GM18861 (cell line): ENCODE measurements around the gene COL27A1.
"Not testable (repeated sequence)": the region's sequence is repeated elsewhere in the genome, so short reads cannot be mapped to it uniquely, and the experiment has no call there.

Experiments
- ATAC-seq: cut with Tn5 transposase; IDR thresholded peaks from one replicate; pipeline ENCODE4 v1.9.1; 2021; ENCODE audit not compliant: unreplicated experiment

COL27A1 gene

GRCh38 chr9:114180696-114181606, 25.6 kb downstream of the COL27A1 start:
- no peak for ATAC-seq

- no peak for ATAC-seq
Observed at GRCh38 chr9:114181607-114182409, 26.5 kb downstream of the COL27A1 start.

GRCh38 chr9:114183006-114183405, 27.7 kb downstream of the COL27A1 start:
- no peak for ATAC-seq

- ATAC-seq, result no peak
Observed at GRCh38 chr9:114184071-114184470, 28.7 kb downstream of the COL27A1 start.

DNA sequence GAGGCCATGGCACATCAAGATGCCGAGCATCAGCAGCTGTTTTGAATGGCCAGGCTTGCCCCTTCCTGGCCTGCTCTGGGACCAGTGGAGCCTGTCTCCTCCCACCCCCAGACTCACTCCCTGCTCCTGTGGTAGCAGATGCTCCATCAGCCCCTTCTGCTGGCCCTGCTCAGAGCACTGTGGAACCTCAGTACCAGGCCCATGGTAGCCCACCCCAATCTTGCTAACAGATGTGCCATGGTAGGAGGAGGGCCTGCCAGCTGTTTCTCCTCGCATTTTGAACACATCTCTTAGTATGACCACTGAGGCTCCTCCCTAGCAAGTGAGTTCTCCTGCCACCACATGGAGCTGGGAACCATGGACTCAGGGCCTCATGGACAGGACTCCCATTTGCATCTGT, 29.5 kb downstream of the COL27A1 start:
- ATAC-seq, result no peak

- no peak for ATAC-seq
Observed at GRCh38 chr9:114185570-114186490, 30.5 kb downstream of the COL27A1 start.

GRCh38 chr9:114186605-114187289, 31.4 kb downstream of the COL27A1 start:
- ATAC-seq, result no peak

GRCh38 chr9:114187827-114188226, 32.5 kb downstream of the COL27A1 start:
- no peak for ATAC-seq

- ATAC-seq, result no peak
Observed at GRCh38 chr9:114189823-114190562, 34.7 kb downstream of the COL27A1 start.

- ATAC-seq, result no peak
Observed at GRCh38 chr9:114190563-114190905, 35.2 kb downstream of the COL27A1 start.

- ATAC-seq, result not testable (repeated sequence)
Observed at GRCh38 chr9:114191402-114191801, 36.1 kb downstream of the COL27A1 start.

GRCh38 chr9:114192539-114192938, 37.2 kb downstream of the COL27A1 start:
- no peak for ATAC-seq

DNA sequence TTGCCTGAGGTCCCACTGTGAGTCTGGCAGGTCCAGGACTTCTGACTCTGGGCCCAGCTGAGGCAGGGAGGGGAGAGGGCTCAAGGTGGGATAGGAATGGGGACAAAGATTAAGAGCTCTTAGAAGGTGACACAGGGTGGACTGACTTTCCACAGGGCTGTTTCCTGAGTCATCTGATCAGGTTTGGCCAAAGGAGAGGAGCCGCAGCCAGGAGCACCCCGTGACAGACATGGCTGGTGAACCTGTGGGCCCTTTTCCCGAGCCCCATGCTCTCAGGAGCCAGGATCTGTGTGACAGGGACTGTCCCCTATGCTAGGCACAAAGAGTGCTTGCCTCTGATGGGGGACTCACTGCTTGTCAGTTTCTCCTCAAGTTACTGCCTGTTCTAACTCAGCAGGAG, 37.8 kb downstream of the COL27A1 start:
- ATAC-seq, result no peak

DNA sequence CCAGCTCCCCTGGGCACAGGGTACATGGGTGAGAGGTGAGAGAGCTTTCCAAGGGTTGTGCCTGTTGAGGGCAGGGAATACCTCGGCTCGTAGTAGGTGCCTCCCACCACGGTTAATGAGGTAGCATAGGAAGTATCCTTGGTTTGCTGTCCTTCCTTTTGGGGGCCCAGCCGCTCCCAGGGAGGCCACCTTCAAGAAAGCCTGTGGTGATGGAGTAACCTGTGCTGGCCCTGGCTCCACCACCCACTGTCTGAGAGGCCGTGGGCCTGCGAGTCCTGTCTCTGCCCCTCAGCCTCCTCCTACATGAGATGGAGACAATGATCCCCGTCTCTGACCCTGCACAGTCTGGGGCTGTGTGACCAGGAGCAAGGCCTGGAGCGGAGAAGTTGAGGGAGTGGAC, 40.8 kb downstream of the COL27A1 start:
- no peak for ATAC-seq

GRCh38 chr9:114196979-114197622, 41.8 kb downstream of the COL27A1 start:
- no peak for ATAC-seq

- ATAC-seq, result no peak
Observed at GRCh38 chr9:114198249-114199040, 43.1 kb downstream of the COL27A1 start.

DNA sequence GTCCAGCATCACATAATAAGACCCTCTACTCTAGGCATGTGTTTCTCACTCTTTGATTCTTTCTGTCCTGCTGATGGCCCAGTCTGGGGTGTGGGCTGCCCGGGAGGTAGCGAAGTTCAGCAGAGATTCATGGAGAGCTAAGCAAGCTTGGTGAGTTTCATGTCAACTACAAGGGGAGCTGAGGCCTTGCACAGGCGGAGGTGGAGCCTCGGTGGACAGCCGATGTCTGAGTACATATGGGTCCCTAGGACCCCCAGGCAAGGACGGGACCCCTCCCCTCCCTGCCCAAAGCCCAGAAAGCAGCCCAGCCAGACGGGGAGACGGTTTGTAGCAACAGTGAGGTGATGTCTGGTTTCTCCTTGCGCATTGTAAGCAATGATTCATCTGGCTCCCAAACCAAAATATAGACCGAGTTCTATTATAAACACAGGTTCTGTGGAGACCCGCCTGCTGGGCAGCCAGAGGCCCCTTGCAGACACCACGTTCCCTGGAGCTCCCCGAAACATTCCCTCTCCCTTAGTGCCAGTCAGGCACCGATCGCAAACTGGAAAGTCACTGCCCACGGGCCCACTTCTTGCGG, 45.5 kb downstream of the COL27A1 start:
- ATAC-seq, result no peak

GRCh38 chr9:114202396-114202795, 47.1 kb downstream of the COL27A1 start:
- no peak for ATAC-seq
